Measurements from ENCODE around the gene TBC1D17. TPM values are rescaled to one million over a fixed set of nuclear protein-coding genes. Genes with fewer than 3 reads are reported as not detected.
A peak's percentile ranks its signal among the peaks of the same experiment; 100 is the strongest.

The TBC1D17 gene
- total RNA-seq, 1 donor, result 21.4 TPM

- DNase-seq (ENCODE audit: insufficient read length, low spot score, missing footprints), result peak; percentile 34
- Histone ChIP-seq H3K27ac (ENCODE audit: low read depth, low read length) (no peak overlapping the region), H2AFZ (ENCODE audit: low read length) (no peak overlapping the region), H4K20me1 (ENCODE audit: insufficient read depth, low read length) (no peaks in the 10 kb centered on the region), H3K79me2 (ENCODE audit: insufficient read depth, low read length) (no peaks in the 10 kb centered on the region), H3K36me3 (ENCODE audit: insufficient read depth, low read length) (peaks cover 42% of the 10 kb centered on the region), H3K9me3 (ENCODE audit: low read depth, low read length) (no peaks in the 10 kb centered on the region), H3K27me3 (ENCODE audit: insufficient read depth, low read length) (no peaks in the 10 kb centered on the region), H3K4me1 (ENCODE audit: insufficient read depth, low read length) (no peaks in the 10 kb centered on the region), H3K4me2 (ENCODE audit: insufficient read depth, low read length) (no peak overlapping the region), H3K4me3 (ENCODE audit: insufficient read depth, low read length) (no peak overlapping the region)
- TF ChIP-seq, protein P1, sequence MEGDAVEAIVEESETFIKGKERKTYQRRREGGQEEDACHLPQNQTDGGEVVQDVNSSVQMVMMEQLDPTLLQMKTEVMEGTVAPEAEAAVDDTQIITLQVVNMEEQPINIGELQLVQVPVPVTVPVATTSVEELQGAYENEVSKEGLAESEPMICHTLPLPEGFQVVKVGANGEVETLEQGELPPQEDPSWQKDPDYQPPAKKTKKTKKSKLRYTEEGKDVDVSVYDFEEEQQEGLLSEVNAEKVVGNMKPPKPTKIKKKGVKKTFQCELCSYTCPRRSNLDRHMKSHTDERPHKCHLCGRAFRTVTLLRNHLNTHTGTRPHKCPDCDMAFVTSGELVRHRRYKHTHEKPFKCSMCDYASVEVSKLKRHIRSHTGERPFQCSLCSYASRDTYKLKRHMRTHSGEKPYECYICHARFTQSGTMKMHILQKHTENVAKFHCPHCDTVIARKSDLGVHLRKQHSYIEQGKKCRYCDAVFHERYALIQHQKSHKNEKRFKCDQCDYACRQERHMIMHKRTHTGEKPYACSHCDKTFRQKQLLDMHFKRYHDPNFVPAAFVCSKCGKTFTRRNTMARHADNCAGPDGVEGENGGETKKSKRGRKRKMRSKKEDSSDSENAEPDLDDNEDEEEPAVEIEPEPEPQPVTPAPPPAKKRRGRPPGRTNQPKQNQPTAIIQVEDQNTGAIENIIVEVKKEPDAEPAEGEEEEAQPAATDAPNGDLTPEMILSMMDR (IDR thresholded peaks at IDR 0.05; ENCODE audit: extremely low read depth, low read depth, low read length), result no peak
Observed at GRCh38 chr19:49839713-49840112, 37.8 kb upstream of the TBC1D17 start.

- Histone ChIP-seq H3K4me1 (ENCODE audit: insufficient read depth, low read length) (no peaks in the 10 kb centered on the region), H3K27me3 (ENCODE audit: insufficient read depth, low read length) (no peaks in the 10 kb centered on the region), H3K4me3 (ENCODE audit: insufficient read depth, low read length) (no peak overlapping the region), H2AFZ (ENCODE audit: low read length) (no peak overlapping the region), H3K79me2 (ENCODE audit: insufficient read depth, low read length) (no peaks in the 10 kb centered on the region), H3K36me3 (ENCODE audit: insufficient read depth, low read length) (peaks cover 42% of the 10 kb centered on the region), H3K9me3 (ENCODE audit: low read depth, low read length) (no peaks in the 10 kb centered on the region), H4K20me1 (ENCODE audit: insufficient read depth, low read length) (no peaks in the 10 kb centered on the region), H3K4me2 (ENCODE audit: insufficient read depth, low read length) (no peak overlapping the region), H3K27ac (ENCODE audit: low read depth, low read length) (no peak overlapping the region)
- TF ChIP-seq, protein P1 (IDR thresholded peaks at IDR 0.05; ENCODE audit: extremely low read depth, low read depth, low read length), result no peak
- peak; percentile 30 for DNase-seq (ENCODE audit: insufficient read length, low spot score, missing footprints)
Observed at GRCh38 chr19:49840321-49840720, 37.2 kb upstream of the TBC1D17 start.

DNA sequence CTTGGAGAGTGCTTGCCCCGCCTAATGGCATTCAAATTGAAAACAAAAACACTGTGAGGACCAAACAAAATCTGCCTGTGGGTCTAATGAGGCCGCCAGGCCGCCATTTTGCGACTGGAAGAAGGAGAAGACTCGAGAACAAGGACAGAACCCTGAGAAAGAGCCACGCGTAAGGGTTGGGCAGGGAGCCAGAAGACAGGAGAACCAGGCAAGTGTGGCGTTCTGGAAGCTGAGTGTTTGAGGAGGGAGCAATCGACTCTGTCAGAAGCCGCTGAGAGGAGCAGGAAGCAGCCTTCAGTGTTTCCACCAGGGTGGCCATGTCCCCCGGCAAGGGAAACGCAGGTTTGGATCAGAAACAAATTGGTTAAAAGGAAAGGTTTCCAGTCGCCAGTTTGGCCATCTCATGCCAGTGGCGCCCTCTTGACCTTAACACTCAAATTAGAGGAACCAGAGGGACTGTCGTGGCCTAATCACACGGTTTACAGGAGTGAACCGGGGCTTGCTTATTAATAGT is 36.7 kb upstream of the TBC1D17 start:
- no peak overlapping the region for H3K27ac ChIP-seq (ENCODE audit: low read depth, low read length)
- H3K4me3 ChIP-seq (ENCODE audit: insufficient read depth, low read length), result no peak overlapping the region
- no peaks in the 10 kb centered on the region for H3K27me3 ChIP-seq (ENCODE audit: insufficient read depth, low read length)
- TF ChIP-seq, protein P1 (IDR thresholded peaks at IDR 0.05; ENCODE audit: extremely low read depth, low read depth, low read length), result no peak
- DNase-seq (ENCODE audit: insufficient read length, low spot score, missing footprints), result peak; percentile 47
- no peaks in the 10 kb centered on the region for H3K9me3 ChIP-seq (ENCODE audit: low read depth, low read length)
- H4K20me1 ChIP-seq (ENCODE audit: insufficient read depth, low read length), result no peaks in the 10 kb centered on the region
- H2AFZ ChIP-seq (ENCODE audit: low read length), result no peak overlapping the region
- no peak overlapping the region for H3K4me2 ChIP-seq (ENCODE audit: insufficient read depth, low read length)
- peaks cover 42% of the 10 kb centered on the region for H3K36me3 ChIP-seq (ENCODE audit: insufficient read depth, low read length)
- H3K4me1 ChIP-seq (ENCODE audit: insufficient read depth, low read length), result no peaks in the 10 kb centered on the region
- H3K79me2 ChIP-seq (ENCODE audit: insufficient read depth, low read length), result no peaks in the 10 kb centered on the region

DNA sequence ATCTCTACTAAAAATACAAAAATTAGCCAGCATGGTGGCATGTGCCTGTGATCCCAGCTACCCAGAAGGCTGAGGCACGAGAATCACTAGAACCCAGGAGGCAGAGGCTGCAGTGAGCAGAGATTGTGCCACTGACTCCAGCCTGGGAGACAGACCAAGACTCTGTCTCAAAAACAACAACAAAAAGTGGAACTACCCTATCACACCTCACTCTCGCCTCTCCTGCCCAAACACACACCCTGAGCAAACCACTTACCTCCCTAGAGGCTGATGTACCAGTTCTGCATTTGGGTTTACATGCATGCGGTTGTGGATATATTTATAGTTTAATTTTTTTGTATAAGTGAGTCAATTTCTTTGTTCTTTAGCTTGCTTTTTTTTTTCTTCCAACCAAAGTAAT is 34.2 kb upstream of the TBC1D17 start:
- no peak overlapping the region for H2AFZ ChIP-seq (ENCODE audit: low read length)
- no peak for DNase-seq (ENCODE audit: insufficient read length, low spot score, missing footprints)
- H3K27me3 ChIP-seq (ENCODE audit: insufficient read depth, low read length), result no peaks in the 10 kb centered on the region
- H4K20me1 ChIP-seq (ENCODE audit: insufficient read depth, low read length), result peaks cover 6% of the 10 kb centered on the region
- peaks cover 6% of the 10 kb centered on the region for H3K4me1 ChIP-seq (ENCODE audit: insufficient read depth, low read length)
- no peak overlapping the region for H3K27ac ChIP-seq (ENCODE audit: low read depth, low read length)
- no peak overlapping the region for H3K4me2 ChIP-seq (ENCODE audit: insufficient read depth, low read length)
- no peak overlapping the region for H3K4me3 ChIP-seq (ENCODE audit: insufficient read depth, low read length)
- H3K36me3 ChIP-seq (ENCODE audit: insufficient read depth, low read length), result peaks cover 26% of the 10 kb centered on the region
- no peaks in the 10 kb centered on the region for H3K79me2 ChIP-seq (ENCODE audit: insufficient read depth, low read length)
- no peaks in the 10 kb centered on the region for H3K9me3 ChIP-seq (ENCODE audit: low read depth, low read length)
- TF ChIP-seq, protein P1 (IDR thresholded peaks at IDR 0.05; ENCODE audit: extremely low read depth, low read depth, low read length), result no peak

Measured in osteoblast (primary cell).